GM23338 (cell line): ENCODE data around the gene LRRC38.
"Not testable (repeated sequence)": the region's sequence is repeated elsewhere in the genome, so short reads cannot be mapped to it uniquely, and the experiment has no call there.

Experiments
- CREB1 ChIP-seq: fragments of 250-450 bp; sonication (Bioruptor Pico); IDR thresholded peaks from 2 replicates; pipeline ENCODE4 v1.5.0; 2020; ENCODE audit warnings: low read depth, mild to moderate bottlenecking, moderate library complexity
- CTCF ChIP-seq, 2 experiments: fragments of 200-600 bp in 1 of 2; sonication (generic) in 1 of 2; conservative IDR thresholded peaks; 2 replicates each; pipeline versions ENCODE4 v1.5.1 to v1.6.1; 2016 to 2017; ENCODE audit warnings: antibody characterized with exemption in 2 of 2, low read depth in 2 of 2, mild to moderate bottlenecking in 2 of 2, moderate library complexity in 1 of 2
- ETS1 ChIP-seq: IDR thresholded peaks from 2 replicates; pipeline ENCODE4 v1.6.1; 2016; ENCODE audit warnings: antibody characterized with exemption
- EZH2 ChIP-seq: fragments of 200-600 bp; sonication (generic); IDR thresholded peaks from one replicate; pipeline ENCODE4 v1.8.0; 2017; ENCODE audit warnings: antibody characterized with exemption, mild to moderate bottlenecking, low read depth; ENCODE audit not compliant: unreplicated experiment
- EZH2phosphoT487 ChIP-seq: fragments of 200-600 bp; sonication (generic); IDR thresholded peaks from one replicate; pipeline ENCODE4 v1.8.1; 2018; ENCODE audit warnings: antibody characterized with exemption; ENCODE audit not compliant: unreplicated experiment
- JUNB ChIP-seq: IDR thresholded peaks from one replicate; pipeline ENCODE4 v1.6.1; 2016; ENCODE audit warnings: antibody characterized with exemption; ENCODE audit not compliant: unreplicated experiment
- NANOG ChIP-seq: IDR thresholded peaks from 2 replicates; pipeline ENCODE4 v1.6.1; 2016; ENCODE audit warnings: antibody characterized with exemption, borderline replicate concordance
- POLR2AphosphoS5 ChIP-seq: IDR thresholded peaks from 2 replicates; pipeline ENCODE4 v1.6.1; 2016; ENCODE audit warnings: antibody characterized with exemption, low read depth
- REST ChIP-seq: IDR thresholded peaks from one replicate; pipeline ENCODE4 v1.6.1; 2018; ENCODE audit warnings: antibody characterized with exemption; ENCODE audit not compliant: unreplicated experiment
- STAT1 ChIP-seq: IDR thresholded peaks from one replicate; pipeline ENCODE4 v1.6.1; 2016; ENCODE audit warnings: antibody characterized with exemption; ENCODE audit not compliant: unreplicated experiment
- ZNF462 ChIP-seq: fragments of 250-450 bp; sonication (Bioruptor Pico); IDR thresholded peaks from 2 replicates; pipeline ENCODE4 v1.5.0; 2020; ENCODE audit warnings: mild to moderate bottlenecking, moderate library complexity

GRCh38 chr1:13433694-13434358 is 80.0 kb downstream of the LRRC38 start:
- TF ChIP-seq CTCF (conservative IDR thresholded peaks at IDR 0.05; ENCODE audit: low read depth in 2 of 2); EZH2; REST; STAT1; POLR2AphosphoS5; EZH2phosphoT487; CREB1; ETS1; NANOG; JUNB; ZNF462: not testable (repeated sequence)
